Neural progenitor cell (in vitro differentiated cells): Measurements from ENCODE around the gene UBE2K. TPM values are rescaled to one million over a fixed set of nuclear protein-coding genes. Genes with fewer than 3 reads are reported as not detected.

Experiments used
- DNase-seq: peaks from one replicate; pipeline ENCODE4 v3.0.0-alpha.2; 2016; ENCODE audit warnings: low spot score
- H2AFZ ChIP-seq: fragments of 200-600 bp; sonication (generic); replicated peaks from 2 replicates; pipeline ENCODE4 v1.6.1; 2016; ENCODE audit warnings: antibody characterized with exemption
- H3F3A ChIP-seq: fragments of 200-600 bp; sonication (generic); 2 replicates; pipeline ENCODE4 v1.6.1; 2016; ENCODE audit warnings: antibody characterized with exemption, low read depth
- H3K27ac ChIP-seq: fragments of 200-600 bp; sonication (generic); 2 replicates; pipeline ENCODE4 v1.5.1; 2016; ENCODE audit warnings: mild to moderate bottlenecking
- H3K27me3 ChIP-seq: fragments of 200-600 bp; sonication (generic); 2 replicates; pipeline ENCODE4 v1.6.1; 2016; ENCODE audit warnings: mild to moderate bottlenecking, moderate library complexity
- H3K36me3 ChIP-seq: fragments of 200-600 bp; sonication (generic); 2 replicates; pipeline ENCODE4 v1.5.1; 2016
- H3K4me1 ChIP-seq: fragments of 200-600 bp; sonication (generic); 2 replicates; pipeline ENCODE4 v1.6.1; 2016; ENCODE audit warnings: mixed run types
- H3K4me2 ChIP-seq: fragments of 200-600 bp; sonication (generic); 2 replicates; pipeline ENCODE4 v1.6.1; 2016
- H3K4me3 ChIP-seq: fragments of 200-600 bp; sonication (generic); 2 replicates; pipeline ENCODE4 v1.5.1; 2016
- H3K79me2 ChIP-seq: fragments of 200-600 bp; sonication (generic); 2 replicates; pipeline ENCODE4 v1.6.1; 2016; ENCODE audit warnings: low read depth
- H3K9ac ChIP-seq: fragments of 200-600 bp; sonication (generic); 2 replicates; pipeline ENCODE4 v1.6.1; 2016
- H3K9me3 ChIP-seq: fragments of 200-600 bp; sonication (generic); 2 replicates; pipeline ENCODE4 v1.5.1; 2016; ENCODE audit warnings: low read depth
- H4K20me1 ChIP-seq: fragments of 200-600 bp; sonication (generic); 2 replicates; pipeline ENCODE4 v1.6.1; 2016; ENCODE audit warnings: low read depth
- H3K27ac Mint-ChIP-seq: 3 replicates; pipeline ENCODE4 v1.8.0; 2021; ENCODE audit warnings: mixed read lengths
- H3K27me3 Mint-ChIP-seq: 2 replicates; pipeline ENCODE4 v1.8.0; 2022; ENCODE audit warnings: low read depth, mild to moderate bottlenecking, inconsistent platforms, moderate library complexity, mixed read lengths; ENCODE audit not compliant: insufficient read depth
- H3K36me3 Mint-ChIP-seq: 3 replicates; pipeline ENCODE4 v1.8.0; 2021; ENCODE audit warnings: mixed read lengths
- H3K4me1 Mint-ChIP-seq: 3 replicates; pipeline ENCODE4 v1.8.0; 2021; ENCODE audit warnings: mixed read lengths
- H3K4me3 Mint-ChIP-seq: 3 replicates; pipeline ENCODE4 v1.8.0; 2021; ENCODE audit warnings: mild to moderate bottlenecking, moderate library complexity, mixed read lengths
- H3K9me3 Mint-ChIP-seq: 3 replicates; pipeline ENCODE4 v1.8.0; 2020; ENCODE audit warnings: mixed read lengths
- EZH2 ChIP-seq: fragments of 200-600 bp; sonication (generic); IDR thresholded peaks from 2 replicates; pipeline ENCODE4 v1.6.1; 2017; ENCODE audit warnings: antibody characterized with exemption, mild to moderate bottlenecking, moderate library complexity
- EZH2phosphoT487 ChIP-seq: fragments of 200-600 bp; sonication (generic); IDR thresholded peaks from 2 replicates; pipeline ENCODE4 v1.6.1; 2017; ENCODE audit warnings: antibody characterized with exemption
- total RNA-seq: library from RNA; depleted of rRNA; stranded (reverse); fragments of >200 nt; gene quantifications from 2 replicates; pipeline ENCODE4 v1.2.3, GENCODE V29; 2015; ENCODE audit warnings: low replicate concordance
- TF ChIP-seq, protein P1 (sequence below): fragments of 200-600 bp; sonication (generic); IDR thresholded peaks from 2 replicates; pipeline ENCODE4 v1.5.1; 2017; ENCODE audit warnings: antibody characterized with exemption, mild to moderate bottlenecking

Gene UBE2K
- total RNA-seq, 1 donor from 2014 or later: 61.8 TPM

DNA sequence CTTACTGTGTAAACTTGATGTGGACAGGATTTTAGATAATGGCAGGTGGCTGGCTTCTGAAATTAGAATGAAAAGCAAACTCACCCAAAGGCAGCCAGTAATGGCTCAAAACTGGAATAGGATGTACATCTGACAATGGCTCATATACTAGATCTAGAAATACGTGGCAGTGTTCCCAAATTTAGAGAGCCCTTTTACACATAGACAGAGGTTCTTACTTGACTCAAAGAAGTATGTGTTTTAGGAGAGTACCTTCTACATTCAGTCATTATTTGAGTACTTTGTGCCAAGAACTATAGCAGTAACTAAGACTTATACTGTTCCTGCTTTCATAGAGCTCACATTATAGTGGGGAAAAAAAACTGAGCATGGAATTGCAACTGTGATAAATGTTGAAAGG, 48.0 kb downstream of the UBE2K start:
- DNase-seq: no peak
- peaks cover 15% of the 10 kb centered on the region for H3K36me3 Mint-ChIP-seq
- Histone ChIP-seq H3K4me2 (no peak overlapping the region), H3K79me2 (peaks cover 83% of the 10 kb centered on the region), H2AFZ (no peak overlapping the region), H3K9me3 (no peaks in the 10 kb centered on the region), H3K4me3 (no peak overlapping the region), H4K20me1 (peaks cover 4% of the 10 kb centered on the region), H3K36me3 (peaks cover 9% of the 10 kb centered on the region), H3K27ac (no peak overlapping the region), H3K9ac (no peak overlapping the region), H3K4me1 (no peaks in the 10 kb centered on the region), H3F3A (peaks cover 12% of the 10 kb centered on the region), H3K27me3 (no peaks in the 10 kb centered on the region)
- no peak overlapping the region for H3K4me3 Mint-ChIP-seq
- H3K27ac Mint-ChIP-seq: no peak overlapping the region
- no peaks in the 10 kb centered on the region for H3K4me1 Mint-ChIP-seq
- TF ChIP-seq, protein P1, sequence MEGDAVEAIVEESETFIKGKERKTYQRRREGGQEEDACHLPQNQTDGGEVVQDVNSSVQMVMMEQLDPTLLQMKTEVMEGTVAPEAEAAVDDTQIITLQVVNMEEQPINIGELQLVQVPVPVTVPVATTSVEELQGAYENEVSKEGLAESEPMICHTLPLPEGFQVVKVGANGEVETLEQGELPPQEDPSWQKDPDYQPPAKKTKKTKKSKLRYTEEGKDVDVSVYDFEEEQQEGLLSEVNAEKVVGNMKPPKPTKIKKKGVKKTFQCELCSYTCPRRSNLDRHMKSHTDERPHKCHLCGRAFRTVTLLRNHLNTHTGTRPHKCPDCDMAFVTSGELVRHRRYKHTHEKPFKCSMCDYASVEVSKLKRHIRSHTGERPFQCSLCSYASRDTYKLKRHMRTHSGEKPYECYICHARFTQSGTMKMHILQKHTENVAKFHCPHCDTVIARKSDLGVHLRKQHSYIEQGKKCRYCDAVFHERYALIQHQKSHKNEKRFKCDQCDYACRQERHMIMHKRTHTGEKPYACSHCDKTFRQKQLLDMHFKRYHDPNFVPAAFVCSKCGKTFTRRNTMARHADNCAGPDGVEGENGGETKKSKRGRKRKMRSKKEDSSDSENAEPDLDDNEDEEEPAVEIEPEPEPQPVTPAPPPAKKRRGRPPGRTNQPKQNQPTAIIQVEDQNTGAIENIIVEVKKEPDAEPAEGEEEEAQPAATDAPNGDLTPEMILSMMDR: no peak
- no peak for TF ChIP-seq EZH2
- TF ChIP-seq EZH2phosphoT487: no peak
- no peaks in the 10 kb centered on the region for H3K27me3 Mint-ChIP-seq
- no peaks in the 10 kb centered on the region for H3K9me3 Mint-ChIP-seq

- Histone ChIP-seq H3K9me3 (no peaks in the 10 kb centered on the region), H4K20me1 (peaks cover 4% of the 10 kb centered on the region), H3K4me3 (no peak overlapping the region), H3K9ac (no peak overlapping the region), H3K27me3 (no peaks in the 10 kb centered on the region), H2AFZ (no peak overlapping the region), H3K27ac (no peak overlapping the region), H3K79me2 (peaks cover 52% of the 10 kb centered on the region), H3K4me1 (no peaks in the 10 kb centered on the region), H3K4me2 (no peak overlapping the region), H3F3A (peaks cover 11% of the 10 kb centered on the region), H3K36me3 (peaks cover 6% of the 10 kb centered on the region)
- Mint-ChIP-seq H3K27me3 (no peaks in the 10 kb centered on the region), H3K9me3 (no peaks in the 10 kb centered on the region), H3K36me3 (peaks cover 21% of the 10 kb centered on the region), H3K4me3 (no peak overlapping the region), H3K27ac (no peak overlapping the region), H3K4me1 (no peaks in the 10 kb centered on the region)
- DNase-seq: no peak
- TF ChIP-seq EZH2 (no peak), EZH2phosphoT487 (no peak)
- TF ChIP-seq, protein P1: no peak
Observed at GRCh38 chr4:39750216-39750615, 52.3 kb downstream of the UBE2K start.

DNA sequence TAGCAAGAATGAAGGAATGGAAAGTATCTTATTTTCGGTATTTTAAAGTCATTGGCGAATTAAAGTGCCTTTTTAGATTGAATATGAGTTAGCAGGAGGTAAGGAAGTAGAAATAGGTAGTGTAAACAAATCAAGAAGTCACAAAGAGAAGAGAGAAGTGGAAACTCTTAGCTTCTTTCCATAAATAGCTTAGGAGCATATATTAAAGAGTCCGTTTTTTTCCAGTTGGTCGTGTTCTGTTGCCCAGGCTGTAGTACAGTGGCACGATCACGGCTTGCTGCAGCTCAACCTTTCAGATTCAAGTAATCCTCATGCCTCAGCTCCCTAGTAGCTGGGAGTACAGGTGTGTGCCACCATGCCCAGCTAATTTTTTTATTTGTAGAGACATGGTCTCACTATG, 56.4 kb downstream of the UBE2K start:
- H3K36me3 ChIP-seq: peaks cover 4% of the 10 kb centered on the region
- no peaks in the 10 kb centered on the region for H3K27me3 Mint-ChIP-seq
- H2AFZ ChIP-seq: no peak overlapping the region
- no peak overlapping the region for H3K27ac Mint-ChIP-seq
- no peak overlapping the region for H3K4me3 ChIP-seq
- H4K20me1 ChIP-seq: peaks cover 15% of the 10 kb centered on the region
- H3K4me2 ChIP-seq: no peak overlapping the region
- H3K27me3 ChIP-seq: no peaks in the 10 kb centered on the region
- H3K36me3 Mint-ChIP-seq: peaks cover 18% of the 10 kb centered on the region
- H3F3A ChIP-seq: peaks cover 15% of the 10 kb centered on the region
- no peaks in the 10 kb centered on the region for H3K9me3 ChIP-seq
- no peaks in the 10 kb centered on the region for H3K4me1 ChIP-seq
- H3K4me1 Mint-ChIP-seq: no peaks in the 10 kb centered on the region
- TF ChIP-seq, protein P1: no peak
- no peak for TF ChIP-seq EZH2
- TF ChIP-seq EZH2phosphoT487: no peak
- DNase-seq: no peak
- H3K4me3 Mint-ChIP-seq: no peak overlapping the region
- H3K9me3 Mint-ChIP-seq: no peaks in the 10 kb centered on the region
- no peak overlapping the region for H3K9ac ChIP-seq
- no peak overlapping the region for H3K27ac ChIP-seq
- peaks cover 34% of the 10 kb centered on the region for H3K79me2 ChIP-seq
